B cell (primary cell): ENCODE results near the gene USP12.

ENCODE experiments used
- EZH2 ChIP-seq: IDR thresholded peaks from 2 replicates; pipeline ENCODE4 v1.6.1; 2012; ENCODE audit warnings: borderline replicate concordance, low read depth, mild to moderate bottlenecking, moderate library complexity, low read length; ENCODE audit not compliant: insufficient read depth, poor library complexity, severe bottlenecking
- TF ChIP-seq, protein P1 (sequence below): fragments of 200-600 bp; IDR thresholded peaks from one replicate; pipeline ENCODE4 v1.8.0; 2022; ENCODE audit warnings: antibody characterized with exemption, mild to moderate bottlenecking

- TF ChIP-seq, protein P1, sequence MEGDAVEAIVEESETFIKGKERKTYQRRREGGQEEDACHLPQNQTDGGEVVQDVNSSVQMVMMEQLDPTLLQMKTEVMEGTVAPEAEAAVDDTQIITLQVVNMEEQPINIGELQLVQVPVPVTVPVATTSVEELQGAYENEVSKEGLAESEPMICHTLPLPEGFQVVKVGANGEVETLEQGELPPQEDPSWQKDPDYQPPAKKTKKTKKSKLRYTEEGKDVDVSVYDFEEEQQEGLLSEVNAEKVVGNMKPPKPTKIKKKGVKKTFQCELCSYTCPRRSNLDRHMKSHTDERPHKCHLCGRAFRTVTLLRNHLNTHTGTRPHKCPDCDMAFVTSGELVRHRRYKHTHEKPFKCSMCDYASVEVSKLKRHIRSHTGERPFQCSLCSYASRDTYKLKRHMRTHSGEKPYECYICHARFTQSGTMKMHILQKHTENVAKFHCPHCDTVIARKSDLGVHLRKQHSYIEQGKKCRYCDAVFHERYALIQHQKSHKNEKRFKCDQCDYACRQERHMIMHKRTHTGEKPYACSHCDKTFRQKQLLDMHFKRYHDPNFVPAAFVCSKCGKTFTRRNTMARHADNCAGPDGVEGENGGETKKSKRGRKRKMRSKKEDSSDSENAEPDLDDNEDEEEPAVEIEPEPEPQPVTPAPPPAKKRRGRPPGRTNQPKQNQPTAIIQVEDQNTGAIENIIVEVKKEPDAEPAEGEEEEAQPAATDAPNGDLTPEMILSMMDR, result no peak
- no peak for TF ChIP-seq EZH2
Measured at GRCh38 chr13:27125357-27126282, 46.0 kb downstream of the USP12 start.
